Nephron progenitor cell (in vitro differentiated cells): Measurements from ENCODE around the gene GCK.

Experiments
- DNase-seq: peaks from one replicate; pipeline ENCODE4 v3.0.0; 2021
- H3K27ac Mint-ChIP-seq: 2 replicates; pipeline ENCODE4 v1.8.0; 2021; ENCODE audit warnings: mild to moderate bottlenecking, moderate library complexity, mixed read lengths
- H3K27me3 Mint-ChIP-seq: 2 replicates; pipeline ENCODE4 v1.8.0; 2021; ENCODE audit warnings: mild to moderate bottlenecking, low read depth, mixed read lengths; ENCODE audit not compliant: poor library complexity
- H3K36me3 Mint-ChIP-seq: 2 replicates; pipeline ENCODE4 v1.8.0; 2021; ENCODE audit warnings: low read depth, mixed read lengths
- H3K4me1 Mint-ChIP-seq: 2 replicates; pipeline ENCODE4 v1.8.0; 2021; ENCODE audit warnings: mixed read lengths
- H3K4me3 Mint-ChIP-seq: 2 replicates; pipeline ENCODE4 v1.8.0; 2021; ENCODE audit warnings: mild to moderate bottlenecking, moderate library complexity, mixed read lengths
- H3K9me3 Mint-ChIP-seq: 2 replicates; pipeline ENCODE4 v1.8.0; 2021; ENCODE audit warnings: mild to moderate bottlenecking, moderate library complexity, mixed read lengths
- TF ChIP-seq, protein P1 (sequence below): fragments of 200-600 bp; sonication (generic); IDR thresholded peaks from 2 replicates; pipeline ENCODE4 v1.5.0; 2021; ENCODE audit warnings: antibody characterized with exemption

The GCK gene

DNA sequence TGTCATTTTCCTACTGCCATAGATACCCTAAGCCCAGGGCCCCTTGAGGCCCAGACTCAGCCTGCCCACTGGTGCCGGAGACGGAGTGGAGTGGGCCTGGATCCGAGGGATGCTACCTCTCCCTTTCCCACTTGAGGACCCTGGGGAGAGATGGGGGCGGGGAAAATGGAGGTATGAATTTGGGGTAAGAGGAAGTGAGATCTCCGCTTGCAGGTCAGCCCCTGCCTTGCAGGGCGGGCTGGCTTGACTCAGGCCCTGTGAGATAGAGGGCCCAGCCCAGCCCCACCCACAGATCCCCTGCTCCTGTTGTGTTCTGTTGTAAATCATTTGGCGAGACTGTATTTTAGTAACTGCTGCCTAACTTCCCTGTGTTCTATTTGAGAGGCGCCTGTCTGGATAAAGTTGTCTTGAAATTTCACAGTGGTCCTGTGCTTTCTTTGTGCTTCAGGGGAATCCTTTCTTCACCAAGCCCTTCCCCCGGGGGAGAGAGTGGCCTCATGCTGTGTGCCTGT, 24.7 kb upstream of the GCK start:
- H3K36me3 Mint-ChIP-seq = peaks cover 27% of the 10 kb centered on the region
- TF ChIP-seq, protein P1, sequence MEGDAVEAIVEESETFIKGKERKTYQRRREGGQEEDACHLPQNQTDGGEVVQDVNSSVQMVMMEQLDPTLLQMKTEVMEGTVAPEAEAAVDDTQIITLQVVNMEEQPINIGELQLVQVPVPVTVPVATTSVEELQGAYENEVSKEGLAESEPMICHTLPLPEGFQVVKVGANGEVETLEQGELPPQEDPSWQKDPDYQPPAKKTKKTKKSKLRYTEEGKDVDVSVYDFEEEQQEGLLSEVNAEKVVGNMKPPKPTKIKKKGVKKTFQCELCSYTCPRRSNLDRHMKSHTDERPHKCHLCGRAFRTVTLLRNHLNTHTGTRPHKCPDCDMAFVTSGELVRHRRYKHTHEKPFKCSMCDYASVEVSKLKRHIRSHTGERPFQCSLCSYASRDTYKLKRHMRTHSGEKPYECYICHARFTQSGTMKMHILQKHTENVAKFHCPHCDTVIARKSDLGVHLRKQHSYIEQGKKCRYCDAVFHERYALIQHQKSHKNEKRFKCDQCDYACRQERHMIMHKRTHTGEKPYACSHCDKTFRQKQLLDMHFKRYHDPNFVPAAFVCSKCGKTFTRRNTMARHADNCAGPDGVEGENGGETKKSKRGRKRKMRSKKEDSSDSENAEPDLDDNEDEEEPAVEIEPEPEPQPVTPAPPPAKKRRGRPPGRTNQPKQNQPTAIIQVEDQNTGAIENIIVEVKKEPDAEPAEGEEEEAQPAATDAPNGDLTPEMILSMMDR = no peak
- H3K4me3 Mint-ChIP-seq = no peak overlapping the region
- H3K9me3 Mint-ChIP-seq = no peaks in the 10 kb centered on the region
- no peaks in the 10 kb centered on the region for H3K27me3 Mint-ChIP-seq
- no peak for DNase-seq
- peak overlapping the region; percentile 83 for H3K27ac Mint-ChIP-seq
- H3K4me1 Mint-ChIP-seq = peaks cover 45% of the 10 kb centered on the region

DNA sequence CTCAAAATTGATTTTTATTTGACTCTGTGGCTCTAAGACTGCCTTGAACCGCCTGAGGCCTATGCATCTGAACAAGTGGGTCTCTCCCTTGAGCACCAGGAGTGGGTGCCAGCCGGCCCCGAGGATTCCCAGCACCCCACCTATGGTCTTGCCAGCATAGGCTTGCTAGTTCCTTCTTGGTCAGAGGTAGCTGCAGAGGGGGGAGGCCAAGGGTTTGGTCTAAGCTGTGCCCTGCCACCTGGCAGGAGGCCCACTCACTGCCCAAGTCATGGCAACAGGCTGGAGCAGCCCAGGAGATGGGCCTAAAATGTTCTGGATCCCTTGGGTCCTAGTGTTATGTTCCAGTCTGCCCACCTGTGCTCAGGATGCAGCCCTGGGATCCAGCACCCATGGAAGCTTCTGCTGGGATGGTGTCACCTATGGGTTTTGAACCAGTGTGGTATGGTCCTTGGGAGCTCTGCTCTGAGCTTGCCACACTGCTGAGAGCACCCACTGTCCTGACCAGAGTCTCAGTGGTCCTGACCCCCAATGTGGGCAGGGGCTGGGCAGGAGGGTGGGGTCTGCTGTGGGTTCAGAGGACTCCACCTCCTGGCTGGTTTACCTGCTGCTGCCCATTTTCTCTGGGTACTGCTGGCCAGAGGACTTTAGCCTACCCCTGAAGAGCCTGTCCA, 24.1 kb upstream of the GCK start:
- peaks cover 33% of the 10 kb centered on the region for H3K36me3 Mint-ChIP-seq
- H3K27ac Mint-ChIP-seq = peak overlapping the region; percentile 83
- no peaks in the 10 kb centered on the region for H3K27me3 Mint-ChIP-seq
- H3K4me1 Mint-ChIP-seq = peaks cover 39% of the 10 kb centered on the region
- no peaks in the 10 kb centered on the region for H3K9me3 Mint-ChIP-seq
- DNase-seq = no peak
- TF ChIP-seq, protein P1 = no peak
- H3K4me3 Mint-ChIP-seq = no peak overlapping the region

DNA sequence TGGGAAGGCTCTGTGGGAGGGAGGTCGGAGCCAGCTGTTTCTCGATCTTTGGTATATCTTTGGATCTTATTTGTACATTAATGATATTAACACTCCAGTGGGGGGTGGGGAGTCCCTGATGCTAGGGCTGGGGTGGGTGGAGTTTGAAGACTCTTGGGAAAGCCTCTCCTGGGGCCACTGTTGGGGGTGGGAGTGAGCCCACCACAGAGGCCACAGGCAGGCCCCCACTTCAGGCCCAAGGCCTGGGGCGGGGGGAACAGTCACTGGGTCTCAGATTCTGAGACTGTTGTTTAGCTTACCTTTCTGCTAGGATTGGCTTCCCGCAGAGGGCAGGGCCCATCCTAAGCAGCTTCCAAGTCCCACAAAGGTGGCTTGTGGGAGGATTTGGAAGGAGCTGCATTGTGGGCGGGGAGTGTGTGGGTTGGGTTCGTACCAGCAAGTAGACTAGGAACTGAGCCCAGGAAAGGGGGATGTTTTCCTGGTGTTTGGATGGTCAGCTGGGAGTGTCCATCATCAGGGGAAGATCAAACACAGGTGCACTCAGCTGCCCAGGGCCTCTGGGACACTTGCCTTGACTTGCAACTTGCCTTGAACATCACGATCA, 23.4 kb upstream of the GCK start:
- TF ChIP-seq, protein P1 = no peak
- DNase-seq = no peak
- Mint-ChIP-seq H3K36me3 (peaks cover 35% of the 10 kb centered on the region), H3K27ac (no peak overlapping the region), H3K9me3 (no peaks in the 10 kb centered on the region), H3K4me3 (no peak overlapping the region), H3K27me3 (no peaks in the 10 kb centered on the region), H3K4me1 (peaks cover 33% of the 10 kb centered on the region)

DNA sequence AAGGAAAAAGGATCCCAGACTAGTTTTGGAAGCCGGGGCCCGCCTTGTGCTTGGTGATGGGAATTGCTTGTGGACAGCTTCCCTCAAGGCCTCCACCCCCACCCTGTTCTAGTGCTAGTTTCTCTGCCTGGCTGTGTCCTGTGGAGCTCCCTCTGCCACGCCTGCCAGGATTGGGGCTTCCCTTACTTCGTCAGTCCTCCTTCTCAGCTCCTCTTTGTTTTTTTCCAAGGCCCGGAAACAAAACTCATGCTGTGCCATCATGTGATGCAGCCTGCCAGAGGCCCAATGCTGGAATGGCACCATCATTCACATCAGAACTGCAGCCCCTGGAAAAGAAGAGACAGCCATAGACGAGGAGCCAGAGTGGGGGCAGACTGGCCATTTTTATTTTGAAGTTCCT, 22.8 kb upstream of the GCK start:
- Mint-ChIP-seq H3K4me3 (no peak overlapping the region), H3K27me3 (no peaks in the 10 kb centered on the region), H3K4me1 (peaks cover 26% of the 10 kb centered on the region), H3K27ac (no peak overlapping the region), H3K36me3 (peaks cover 35% of the 10 kb centered on the region), H3K9me3 (no peaks in the 10 kb centered on the region)
- no peak for DNase-seq
- TF ChIP-seq, protein P1 = no peak

DNA sequence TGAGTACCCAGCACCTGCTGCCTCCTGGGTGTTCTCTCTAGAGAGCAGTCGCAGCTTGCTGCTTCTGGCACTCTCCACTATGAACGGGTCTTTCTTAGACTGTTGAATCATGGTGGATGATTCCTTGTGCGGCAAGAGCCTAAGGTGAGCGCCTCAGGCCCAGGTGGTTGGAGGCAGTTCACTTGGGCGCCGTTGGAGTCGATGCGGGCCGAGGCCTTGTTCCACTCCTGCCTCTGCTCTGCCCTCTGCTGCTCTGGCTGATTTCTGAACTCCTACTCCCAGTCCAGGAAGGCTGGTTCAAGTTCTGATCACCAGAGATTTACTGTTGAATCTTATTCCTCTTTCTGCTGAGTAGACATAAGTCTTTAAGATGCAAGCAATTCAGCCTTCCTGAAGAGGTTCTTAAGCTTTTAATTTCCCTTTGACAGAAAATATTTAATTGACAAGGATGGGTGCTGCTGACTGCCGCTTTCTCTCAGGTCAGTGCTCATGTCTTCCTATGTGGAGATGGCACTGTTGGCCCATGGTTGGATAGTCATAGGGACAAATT, 22.0 kb upstream of the GCK start:
- TF ChIP-seq, protein P1 = no peak
- H3K36me3 Mint-ChIP-seq = peaks cover 42% of the 10 kb centered on the region
- no peak overlapping the region for H3K27ac Mint-ChIP-seq
- H3K4me3 Mint-ChIP-seq = no peak overlapping the region
- H3K4me1 Mint-ChIP-seq = peaks cover 18% of the 10 kb centered on the region
- DNase-seq = no peak
- H3K27me3 Mint-ChIP-seq = no peaks in the 10 kb centered on the region
- H3K9me3 Mint-ChIP-seq = no peaks in the 10 kb centered on the region
